Measurements from ENCODE around the gene SLC1A3. TPM values are rescaled to one million over a fixed set of nuclear protein-coding genes. Genes with fewer than 3 reads are reported as not detected.

Gene SLC1A3
- total and polyA plus RNA-seq, 10 of the 15 experiments (the other 5 are each of a cell fraction or from before 2014, with no cell fraction given), result 0.23 to 4.4 (median 3.3) TPM

- ChIA-PET RAD21 (ENCODE audit: unreplicated experiment) (interaction anchor here (0.6 kb wide), 1 partner anchor 82 kb away, joined by 3 read pairs; no protein-coding TSS in a partner anchor), SMC1A (ENCODE audit: uncharacterized antibody, unreplicated experiment) (interaction anchor here (0.6 kb wide), 1 partner anchor 25 kb away, joined by 3 read pairs; no protein-coding TSS in a partner anchor), CTCF (interaction anchor here (1.1 to 1.9 kb wide), 2 partner anchors 43 to 84 kb away, joined by 3 to 4 read pairs; no protein-coding TSS in a partner anchor), POLR2A (no interaction called here)
- no peaks in the 10 kb centered on the region for H4K20me1 ChIP-seq (ENCODE audit: control insufficient read depth, insufficient read depth)
- H2AFZ ChIP-seq (ENCODE audit: control insufficient read depth, low read depth, low read length), result no peak overlapping the region
- H3K4me2 ChIP-seq (ENCODE audit: control insufficient read depth, insufficient read depth), result no peak overlapping the region
- no peak for ATAC-seq
- intact Hi-C loops (cut with micrococcal nuclease; ENCODE audit: unreplicated experiment), result no loop called here
- no peak overlapping the region for H3K4me3 ChIP-seq
- no peak for FAIRE-seq
- peaks cover 0 to 2% of the 10 kb centered on the region in 2 experiments; a peak in 1 of 4 replicates for H3K27me3 ChIP-seq (replicated peaks in 1 of 2; ENCODE audit: control insufficient read depth in 2 of 2, insufficient read depth in 2 of 2, low read length in 1 of 2)
- in situ Hi-C loops (cut with MboI), result no loop called here
- no peaks in the 10 kb centered on the region for H3K4me1 ChIP-seq (ENCODE audit: control insufficient read depth, insufficient read depth, low read length)
- WGBS (ENCODE audit: insufficient coverage, insufficient replicate concordance, low lambda C conversion rate, missing lambda C conversion rate), result 52% methylated on average over 9 of the region's 9 CpGs
- no TSS peak for BruUV-seq (replicated peaks)
- H3K79me2 ChIP-seq (ENCODE audit: control insufficient read depth, insufficient read depth, low read length), result no peaks in the 10 kb centered on the region
- H3K27ac ChIP-seq (ENCODE audit: control insufficient read depth, insufficient read depth), result no peak overlapping the region
- H3K9ac ChIP-seq (ENCODE audit: control insufficient read depth, insufficient read depth, low read length), result no peak overlapping the region
- DNase-seq (ENCODE audit: low read depth, low spot score), result no peak
- H3K9me3 ChIP-seq (replicated peaks; ENCODE audit: control insufficient read depth, insufficient read depth, low read length), result no peaks in the 10 kb centered on the region
- no peaks in the 10 kb centered on the region for H3K36me3 ChIP-seq (ENCODE audit: control insufficient read depth in 2 of 2, insufficient read depth in 2 of 2, low read length in 1 of 2)
- TF ChIP-seq ZNF592 (IDR thresholded peaks at IDR 0.05) (no peak), CBFB (IDR thresholded peaks at IDR 0.05; ENCODE audit: low read depth) (no peak), RBBP5 (conservative IDR thresholded peaks at IDR 0.05) (no peak), MTA2 (IDR thresholded peaks at IDR 0.05; ENCODE audit: low read depth) (no peak), MYB (IDR thresholded peaks at IDR 0.05; ENCODE audit: borderline replicate concordance, low read depth, low read length) (no peak), BCLAF1 (IDR thresholded peaks at IDR 0.05) (no peak), SMC3 (IDR thresholded peaks at IDR 0.05; ENCODE audit: borderline replicate concordance, low read length) (no peak), SREBF2 (IDR thresholded peaks at IDR 0.05; ENCODE audit: low read length) (no peak), NRF1 (conservative IDR thresholded peaks at IDR 0.05; ENCODE audit: low read depth, low read length) (no peak), FOXK2 (IDR thresholded peaks at IDR 0.05) (no peak), ZSCAN29 (IDR thresholded peaks at IDR 0.05) (no peak), SKIL (IDR thresholded peaks at IDR 0.05; ENCODE audit: low read depth, poor library complexity, severe bottlenecking) (no peak), NFXL1 (IDR thresholded peaks at IDR 0.05; ENCODE audit: borderline replicate concordance) (no peak), ZNF217 (IDR thresholded peaks at IDR 0.05) (no peak), SUPT20H (IDR thresholded peaks at IDR 0.05; ENCODE audit: borderline replicate concordance, control insufficient read depth, low read depth, low read length) (no peak), TARDBP (IDR thresholded peaks at IDR 0.05; ENCODE audit: borderline replicate concordance) (no peak)
Observed at GRCh38 chr5:36611520-36612274, 5.3 kb downstream of the SLC1A3 start.
